ENCODE measurements around the gene PLEKHO1.
"Not testable (repeated sequence)": the region's sequence is repeated elsewhere in the genome, so short reads cannot be mapped to it uniquely, and the experiment has no call there.

PLEKHO1 gene

GRCh38 chr1:150196417-150196816 lies 46.7 kb downstream of the PLEKHO1 start:
- intact Hi-C loops (cut with micrococcal nuclease) = no loop called here
- Mint-ChIP-seq H3K27me3 (peaks cover 19% of the 10 kb centered on the region), H3K36me3 (ENCODE audit: low read depth) (no peaks in the 10 kb centered on the region), H3K9me3 (no peaks in the 10 kb centered on the region), H3K27ac (no peak overlapping the region), H3K4me3 (no peak overlapping the region), H3K4me1 (ENCODE audit: low read depth) (peaks cover 5% of the 10 kb centered on the region)

DNA sequence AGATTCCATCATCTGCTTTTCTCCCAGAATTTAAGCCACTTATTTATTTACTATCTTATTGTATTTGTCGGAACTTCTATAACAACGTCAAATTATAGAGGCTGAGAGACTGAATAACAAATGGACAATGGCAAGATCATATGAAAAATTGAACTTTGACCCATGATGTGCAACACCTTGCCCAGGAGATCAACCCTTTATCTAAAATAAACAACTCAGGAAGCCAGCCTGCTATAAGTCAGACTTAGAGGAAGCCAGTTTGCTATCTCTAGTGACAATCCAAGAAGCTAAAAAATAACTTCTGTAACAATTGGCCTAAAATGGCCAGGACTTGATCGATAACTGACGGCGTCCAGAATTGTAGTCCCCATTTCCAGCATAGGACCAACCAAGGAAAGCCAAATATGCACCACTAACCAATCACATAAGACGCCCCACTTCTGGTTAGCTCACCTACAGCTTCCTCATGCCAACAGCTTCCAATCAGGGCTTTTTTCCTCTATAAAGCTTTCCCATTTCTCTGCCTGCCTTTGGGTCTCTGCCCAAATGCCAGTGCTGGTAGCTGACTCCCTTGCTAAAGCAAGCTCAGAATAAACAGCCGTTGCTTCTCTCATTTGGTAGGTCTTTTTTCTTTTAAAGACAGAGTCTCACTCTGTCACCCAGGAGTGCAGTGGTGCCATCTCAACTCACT lies 57.7 kb downstream of the PLEKHO1 start:
- Mint-ChIP-seq H3K36me3 (ENCODE audit: low read depth) (no peaks in the 10 kb centered on the region), H3K27ac (no peak overlapping the region), H3K4me1 (ENCODE audit: low read depth) (no peaks in the 10 kb centered on the region), H3K4me3 (no peak overlapping the region), H3K9me3 (no peaks in the 10 kb centered on the region), H3K27me3 (peaks cover 2% of the 10 kb centered on the region)
- intact Hi-C loops (cut with micrococcal nuclease) = no loop called here

- intact Hi-C loops (cut with micrococcal nuclease); H3K27me3 Mint-ChIP-seq; H3K36me3 Mint-ChIP-seq (ENCODE audit: low read depth); H3K9me3 Mint-ChIP-seq; H3K27ac Mint-ChIP-seq; H3K4me1 Mint-ChIP-seq (ENCODE audit: low read depth); H3K4me3 Mint-ChIP-seq: not testable (repeated sequence)
Observed at GRCh38 chr1:150208460-150208859, 58.7 kb downstream of the PLEKHO1 start.
